Measurements from ENCODE around the gene TET3.

The TET3 gene

DNA sequence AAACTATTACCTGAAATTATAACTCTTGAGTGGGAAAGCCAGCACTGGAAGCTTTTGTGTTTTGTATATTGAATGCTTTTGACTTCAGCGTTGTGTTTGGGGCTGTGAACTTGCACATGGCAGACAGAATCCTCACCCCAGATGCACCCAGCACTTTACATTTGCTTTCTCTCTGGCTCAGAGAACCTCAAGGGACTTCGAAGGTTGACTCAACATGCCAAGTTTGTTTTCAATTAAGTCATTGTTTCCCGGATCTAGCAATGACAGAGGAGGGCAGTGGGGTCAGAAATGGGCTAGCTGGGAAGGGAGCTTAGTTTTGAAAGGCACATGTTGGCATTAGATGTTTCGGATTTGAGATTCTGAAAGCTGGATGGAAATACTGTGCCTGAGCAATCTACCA, 22.4 kb downstream of the TET3 start:
- no peak for DNase-seq

DNA sequence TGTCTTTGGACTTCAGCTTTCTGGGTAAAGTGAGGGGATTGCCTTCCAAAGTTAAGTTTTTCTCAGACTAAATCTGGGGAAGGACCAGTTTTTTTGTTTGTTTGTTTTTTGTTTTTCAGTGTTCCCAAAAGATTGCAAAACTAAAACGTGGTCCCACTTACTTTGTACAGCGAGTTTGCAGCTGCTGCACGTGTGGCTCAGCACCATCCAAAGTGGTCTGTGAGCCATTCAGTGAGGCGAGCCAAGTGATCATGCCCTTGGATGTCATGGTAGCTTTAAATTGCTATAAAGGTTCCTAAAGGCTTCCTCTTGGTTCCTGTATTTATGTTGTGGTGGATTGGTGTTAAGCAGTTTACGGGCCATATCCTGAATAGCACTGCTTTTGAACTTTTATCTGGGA, 23.0 kb downstream of the TET3 start:
- no peak for DNase-seq

DNA sequence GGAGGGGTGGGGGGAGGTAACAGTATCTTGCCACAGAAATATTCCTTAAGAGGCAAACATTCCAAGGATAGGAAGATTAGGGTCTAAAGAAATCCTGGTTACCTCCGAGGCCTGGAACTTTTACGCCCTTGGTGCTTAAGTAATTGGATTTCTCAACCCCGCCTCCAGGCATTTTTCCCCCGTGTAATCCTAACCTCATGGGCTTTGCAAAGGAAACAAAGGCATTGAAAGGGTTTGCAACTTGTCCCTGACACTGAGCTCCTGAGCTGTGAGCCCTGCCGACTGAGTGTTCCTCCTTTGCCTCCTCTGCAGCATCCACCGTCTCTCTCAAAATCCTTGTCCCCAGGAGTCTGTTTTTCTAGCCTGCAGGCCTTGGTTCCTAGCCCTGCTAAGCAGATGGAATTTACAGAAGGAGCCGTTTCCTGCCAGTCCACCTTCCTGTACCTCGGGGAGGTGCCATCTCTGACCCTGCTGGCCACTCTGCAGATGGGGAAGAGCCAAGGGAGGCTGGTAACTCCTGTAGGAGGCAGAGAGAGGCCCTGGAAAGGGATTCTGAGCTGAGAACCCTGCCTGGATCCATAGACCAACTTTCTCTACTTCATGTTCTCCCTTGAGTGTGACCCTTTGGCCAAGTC, 24.2 kb downstream of the TET3 start:
- no peak for DNase-seq

DNA sequence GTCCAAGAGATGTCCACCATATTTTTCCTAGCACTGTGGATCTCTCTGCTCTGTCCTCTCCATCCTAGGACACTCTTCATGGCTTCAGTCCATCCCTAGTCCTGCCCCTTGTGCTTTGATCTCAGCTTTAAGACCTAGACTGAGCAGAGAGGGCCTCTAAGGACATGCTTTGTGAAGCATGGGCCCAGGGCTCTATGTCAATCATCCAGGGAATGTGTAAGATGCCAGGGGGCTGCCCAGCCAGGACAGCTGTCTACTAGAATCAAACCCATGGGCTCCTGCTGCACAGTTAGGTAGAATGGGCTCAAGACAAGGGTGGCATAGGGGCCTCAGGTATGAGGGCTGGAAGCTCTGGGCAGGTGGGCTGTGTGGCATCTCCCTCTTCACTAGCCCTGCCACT, 24.9 kb downstream of the TET3 start:
- no peak for DNase-seq

DNA sequence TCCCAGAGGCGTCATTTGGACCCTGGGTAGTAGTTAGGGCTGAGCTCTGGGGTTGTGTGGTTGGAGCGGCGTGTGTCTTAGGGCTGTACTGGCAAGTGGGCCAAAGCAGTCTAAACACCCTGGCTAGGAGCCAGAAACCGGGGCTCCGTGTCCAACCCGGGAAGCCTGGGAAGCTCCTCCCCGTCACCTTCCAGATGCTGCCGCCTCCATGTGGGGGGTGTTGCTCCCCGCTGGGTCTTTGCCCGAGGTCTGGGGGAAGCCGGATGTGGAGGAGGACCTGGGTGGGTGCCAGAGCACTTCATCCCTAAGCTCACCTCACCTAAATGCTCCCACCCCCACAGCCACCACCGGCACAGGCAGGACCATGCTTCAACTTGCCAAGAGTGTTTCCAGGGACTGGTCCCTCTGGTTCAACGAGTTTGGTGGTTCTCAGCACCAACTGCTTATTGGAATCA, 25.4 kb downstream of the TET3 start:
- no peak for DNase-seq

GRCh38 chr2:74011246-74011645, 26.5 kb downstream of the TET3 start:
- no peak for DNase-seq

GRCh38 chr2:74014813-74015212, 30.1 kb downstream of the TET3 start:
- no peak for DNase-seq

DNA sequence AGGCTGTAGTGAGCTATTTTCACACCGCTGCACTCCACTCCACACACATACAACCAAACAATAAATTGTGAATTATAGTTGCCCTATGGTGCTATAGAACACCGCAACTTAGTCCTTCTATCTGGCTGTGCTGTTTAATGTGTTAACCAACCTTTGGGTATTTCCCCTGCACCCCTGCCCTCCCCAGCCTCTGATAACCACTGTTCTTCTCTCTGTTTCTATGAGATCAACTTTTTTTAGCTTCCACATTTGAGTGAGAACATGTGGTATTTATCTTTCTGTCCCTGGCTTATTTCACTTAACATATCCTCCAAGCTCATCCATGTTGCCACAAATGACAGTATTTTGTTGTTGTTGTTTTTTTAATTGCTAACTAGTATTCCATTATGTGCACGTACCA, 32.5 kb downstream of the TET3 start:
- DNase-seq, result no peak

- no peak for DNase-seq
These were observed 34.8 kb downstream of the TET3 start for GRCh38 chr2:74019516-74019915.

DNA sequence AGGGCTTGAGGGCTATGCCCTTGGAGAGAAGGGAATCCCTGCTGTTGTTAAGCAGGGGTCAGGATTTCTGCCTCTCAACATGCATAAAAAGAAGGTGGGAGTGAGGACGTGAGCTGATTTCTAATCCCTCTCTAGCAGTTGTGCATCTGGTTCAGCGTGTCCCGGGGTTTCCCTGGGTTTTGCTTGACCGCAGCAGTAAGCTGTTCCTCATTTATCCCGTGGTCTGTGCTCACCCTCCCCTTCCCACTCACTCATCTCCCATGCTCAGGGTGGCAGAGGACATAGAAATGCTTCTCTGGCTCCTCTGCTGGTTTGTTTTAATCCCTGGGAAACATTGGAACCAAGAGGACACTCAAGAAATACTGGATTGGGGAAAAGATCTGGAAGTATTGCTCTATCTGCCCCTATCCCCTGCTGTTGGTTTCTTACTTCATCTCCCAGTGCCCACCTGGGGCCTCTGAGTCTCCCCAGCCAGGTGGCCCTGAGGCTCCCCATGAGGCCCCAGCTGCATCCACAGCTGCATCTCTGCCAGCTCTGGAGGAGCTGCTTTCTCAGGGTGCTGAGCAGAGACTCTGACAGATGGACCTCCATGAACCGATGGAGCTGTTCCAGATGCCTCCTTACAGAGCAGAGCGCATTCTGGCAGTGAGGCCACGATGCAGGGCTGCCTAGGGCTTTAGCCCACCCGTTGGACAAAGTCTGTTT, 36.1 kb downstream of the TET3 start:
- peak in 1 of 2 donors; percentile 22 for DNase-seq

DNA sequence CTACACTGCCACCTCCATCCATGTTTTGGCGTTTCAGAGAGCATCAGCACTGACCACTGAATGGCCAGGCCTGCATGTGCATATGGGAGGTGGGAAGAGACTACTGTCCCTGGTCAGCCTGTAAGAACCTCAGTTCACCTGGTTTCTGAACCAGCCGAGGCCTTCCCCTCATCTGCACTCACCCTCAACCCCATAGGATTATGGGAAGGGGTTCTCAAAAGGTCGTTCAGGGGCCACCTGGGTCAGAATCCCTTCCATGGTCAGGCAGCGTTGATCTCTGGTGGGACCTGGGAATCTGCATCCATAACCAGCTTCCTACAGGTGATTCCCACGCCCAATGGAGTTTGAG, 36.7 kb downstream of the TET3 start:
- DNase-seq, result no peak

DNA sequence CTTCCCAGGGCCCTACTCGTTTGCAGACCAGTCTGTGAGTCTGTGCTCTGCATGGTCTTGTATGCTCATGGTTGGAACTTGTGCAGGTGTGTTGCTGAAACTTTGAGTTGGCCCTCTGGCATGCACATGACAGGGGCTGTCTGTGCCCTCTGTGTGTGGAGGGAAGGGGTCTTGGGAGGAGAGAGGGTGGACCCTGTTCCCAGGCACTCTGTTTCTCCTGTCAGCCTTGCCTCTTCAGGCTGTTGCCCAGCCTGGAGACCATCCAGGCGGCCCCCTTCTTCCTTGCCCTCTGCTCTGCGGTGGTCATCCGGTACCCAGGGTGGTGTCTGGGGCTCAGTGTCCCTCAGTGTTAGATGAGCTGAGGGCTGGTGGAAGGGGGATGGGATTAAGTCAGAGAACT, 39.5 kb downstream of the TET3 start:
- DNase-seq, result no peak

DNA sequence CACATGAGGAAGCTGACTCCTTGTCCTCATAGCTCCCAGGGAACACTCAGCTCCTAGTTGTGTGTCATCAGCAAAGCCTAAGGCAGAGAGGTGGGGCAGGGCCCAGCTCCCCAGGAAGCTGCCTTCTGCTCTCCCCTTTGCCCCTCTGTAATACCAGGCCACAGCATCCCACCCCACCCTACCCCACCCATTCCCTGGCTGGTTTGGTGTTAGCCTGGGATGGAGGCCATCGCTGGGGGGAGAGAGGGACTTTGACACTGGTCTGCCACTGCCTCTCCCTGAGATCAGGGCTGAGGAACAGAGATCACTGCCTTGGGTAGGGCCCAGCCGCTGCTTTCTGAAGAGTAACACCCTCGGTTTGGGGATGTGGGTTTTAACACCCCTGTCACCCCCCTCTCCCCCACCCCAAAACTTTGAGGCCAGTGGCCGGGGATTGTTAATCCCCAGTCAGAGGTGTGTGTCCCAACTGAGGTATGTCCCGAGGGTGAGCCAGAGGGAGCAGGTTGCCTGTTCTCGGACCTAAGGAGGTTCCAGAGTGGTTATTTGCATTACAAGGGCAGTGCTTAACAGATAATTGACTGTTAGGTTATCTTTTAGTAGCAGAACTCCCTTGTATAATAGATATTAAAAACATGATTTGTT, 41.4 kb downstream of the TET3 start:
- DNase-seq, result no peak

- peak in 1 of 2 donors; percentile 46 for DNase-seq
These were observed 42.1 kb downstream of the TET3 start for GRCh38 chr2:74026687-74027241.

- DNase-seq, result no peak
These were observed 42.8 kb downstream of the TET3 start for GRCh38 chr2:74027496-74027895.

- DNase-seq, result no peak
These were observed 43.6 kb downstream of the TET3 start for GRCh38 chr2:74028290-74028689.

DNA sequence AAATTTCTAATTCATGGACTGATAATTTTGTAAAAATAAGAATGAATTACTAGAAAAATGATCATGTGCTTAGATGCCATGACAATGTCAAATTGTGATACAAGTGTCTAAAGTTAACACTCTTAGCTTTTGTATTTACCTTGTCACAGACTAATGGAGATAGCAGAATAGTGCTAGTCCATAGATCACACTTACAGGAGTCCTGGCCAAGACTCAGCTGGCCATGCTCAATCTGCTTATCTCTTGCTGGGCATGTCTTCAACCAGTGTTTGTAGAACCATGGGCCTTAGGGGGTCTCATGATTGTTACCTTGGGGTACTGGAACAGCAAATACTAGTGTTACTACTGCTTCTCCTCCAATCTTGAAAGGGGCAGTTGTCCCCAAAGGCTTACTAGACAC, 44.0 kb downstream of the TET3 start:
- DNase-seq, result no peak

GRCh38 chr2:74029714-74030397, 45.1 kb downstream of the TET3 start:
- DNase-seq, result no peak

DNA sequence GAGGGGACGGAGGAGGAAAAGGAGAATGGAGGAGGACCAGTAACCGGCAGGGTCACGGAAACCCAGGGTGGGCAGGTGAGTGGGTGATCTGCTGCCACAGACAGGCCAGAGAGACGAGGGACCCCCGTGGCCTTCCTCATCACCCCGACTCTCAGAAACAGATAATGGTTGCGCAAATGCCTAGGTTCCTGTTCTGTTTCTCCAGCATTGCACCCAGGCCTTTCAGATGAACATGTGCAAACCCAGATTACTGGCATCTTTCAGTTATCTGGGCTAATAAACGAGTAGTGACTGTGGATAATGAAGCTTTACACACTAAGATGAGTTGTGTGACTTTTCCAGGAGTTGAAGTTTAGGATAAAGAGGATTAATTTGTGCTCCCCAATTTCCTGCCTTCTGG, 46.5 kb downstream of the TET3 start:
- DNase-seq, result no peak

DNA sequence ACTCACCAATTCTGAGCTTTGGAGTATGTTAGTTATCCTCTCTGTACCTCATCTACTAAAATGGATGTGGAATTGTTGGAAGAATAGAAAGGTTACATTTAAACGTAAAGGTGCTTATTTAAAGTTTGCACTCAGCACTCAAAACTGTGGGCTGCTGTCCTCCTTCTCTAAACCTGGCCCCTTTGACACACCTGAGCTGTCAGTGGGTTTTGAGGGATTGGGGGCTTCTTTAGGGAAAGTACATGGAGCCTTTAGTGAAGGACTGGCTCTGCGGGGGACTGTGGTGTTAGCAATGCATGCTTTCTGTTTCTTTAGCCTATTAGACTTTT, 47.2 kb downstream of the TET3 start:
- DNase-seq, result no peak

DNA sequence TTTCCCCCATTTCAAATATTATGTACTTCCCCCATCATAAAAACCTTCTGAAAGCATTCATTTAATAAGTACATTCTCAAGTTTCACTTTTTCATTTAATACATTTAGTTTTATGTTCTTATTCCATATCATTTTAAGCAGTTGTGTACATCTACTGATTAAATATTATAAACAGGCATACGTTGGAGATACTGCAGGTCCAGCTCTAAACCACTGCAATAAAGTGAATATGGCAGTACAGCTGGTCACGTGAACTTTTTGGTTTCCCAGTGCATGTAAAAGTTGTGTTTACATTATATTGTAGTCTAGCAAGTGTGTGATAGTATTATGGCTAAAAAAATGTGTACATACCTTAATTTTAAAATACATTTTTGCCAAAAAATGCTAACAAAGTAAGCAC, 48.7 kb downstream of the TET3 start:
- DNase-seq, result no peak
